HCT116 (cell line): ENCODE results near the gene FFAR1. TPM values are rescaled to one million over a fixed set of nuclear protein-coding genes. Genes with fewer than 3 reads are reported as not detected.

Experiments
- ATAC-seq: fragments of 200-7000 bp; cut with Tn5 transposase; 2 replicates; pipeline ENCODE4 v1.9.1; 2020; ENCODE audit warnings: mild to moderate bottlenecking, moderate library complexity
- BruUV-seq: library from RNA; stranded (reverse); fragments of 400-500 nt; replicated peaks from 2 replicates; lab custom pipeline; 2021; lab: Mats Ljungman, UMichigan
- CTCF ChIA-PET: fragments of 300-600 bp; sonication (Branson Sonifier 250); formaldehyde crosslinking; loops from one replicate; lab custom pipeline; 2021; ENCODE audit warnings: antibody characterized with exemption; lab: Charles Lee
- POLR2A ChIA-PET: fragments of 300-600, 350-600 bp; sonication (Branson Sonifier 250); formaldehyde crosslinking; loops from one replicate; lab custom pipeline; 2021; ENCODE audit warnings: antibody characterized with exemption; lab: Charles Lee
- RAD21 ChIA-PET, 2 experiments: fragments of 300-600 bp; sonication (Branson Sonifier 250); formaldehyde crosslinking; loops; one replicate each; lab custom pipeline; 2023; ENCODE audit warnings: low total read pairs in 2 of 2; ENCODE audit not compliant: uncharacterized antibody in 2 of 2, unreplicated experiment in 2 of 2, low non-redundant PET in 1 of 2; lab: Charles Lee
- DNase-seq: peaks from one replicate; pipeline ENCODE4 v3.0.0-alpha.2; 2010; ENCODE audit warnings: low read depth, low spot score
- H2AFZ ChIP-seq: fragments of 200-600 bp; shearing (Covaris generic), sonication (generic); 2 replicates; pipeline ENCODE4 v1.6.1; 2017; ENCODE audit warnings: low read depth, mixed run types, mixed read lengths, antibody characterized with exemption, low read length; ENCODE audit not compliant: poor library complexity, severe bottlenecking
- H3K27ac ChIP-seq: 2 replicates; pipeline ENCODE4 v1.5.1; 2012; ENCODE audit warnings: low read depth, low read length
- H3K27me3 ChIP-seq: fragments of 200-600 bp; sonication (generic); 2 replicates; pipeline ENCODE4 v1.6.1; 2016; ENCODE audit warnings: mixed run types, low read length, mixed read lengths; ENCODE audit not compliant: insufficient read depth
- H3K36me3 ChIP-seq, 2 experiments: fragments of 200-500 bp in 1 of 2; fragments of 200-600 bp in 1 of 2; sonication (Bioruptor generic) in 1 of 2; sonication (generic) in 1 of 2; 2 replicates each; pipeline versions ENCODE4 v1.5.1 to v1.6.1; 2014 to 2016; ENCODE audit warnings: low read length in 2 of 2, inconsistent platforms in 1 of 2, mixed read lengths in 1 of 2, mixed run types in 1 of 2; ENCODE audit not compliant: insufficient read depth in 2 of 2, control insufficient read depth in 1 of 2
- H3K4me1 ChIP-seq, 2 experiments: fragments of 200-600 bp in 1 of 2; sonication (generic) in 1 of 2; 2 replicates each; pipeline versions ENCODE4 v1.5.1 to v1.6.1; 2012 to 2017; ENCODE audit warnings: low read length in 2 of 2, inconsistent platforms in 1 of 2, mild to moderate bottlenecking in 1 of 2, mixed read lengths in 1 of 2, mixed run types in 1 of 2, moderate library complexity in 1 of 2; ENCODE audit not compliant: insufficient read depth in 2 of 2, control insufficient read depth in 1 of 2
- H3K4me2 ChIP-seq: fragments of 200-600 bp; sonication (generic); 2 replicates; pipeline ENCODE4 v1.6.1; 2017; ENCODE audit warnings: mixed run types, low read length, mixed read lengths
- H3K4me3 ChIP-seq, 2 experiments: fragments of 200-600 bp in 1 of 2; sonication (generic) in 1 of 2; replicated peaks in 1 of 2; 2 replicates each; pipeline ENCODE4 v1.5.1; 2011 to 2016; ENCODE audit warnings: low read length in 2 of 2, control low read depth in 1 of 2, low read depth in 1 of 2, mild to moderate bottlenecking in 1 of 2, mixed read lengths in 1 of 2, mixed run types in 1 of 2
- H3K79me2 ChIP-seq: fragments of 200-600 bp; sonication (generic); 2 replicates; pipeline ENCODE4 v1.6.1; 2017; ENCODE audit warnings: mild to moderate bottlenecking, mixed run types, low read length, moderate library complexity, mixed read lengths; ENCODE audit not compliant: insufficient read depth
- H3K9ac ChIP-seq: fragments of 200-600 bp; sonication (generic); 2 replicates; pipeline ENCODE4 v1.6.1; 2016; ENCODE audit warnings: low read length, mixed read lengths
- H3K9me2 ChIP-seq: fragments of 200-600 bp; sonication (generic), shearing (Covaris generic); 2 replicates; pipeline ENCODE4 v1.6.1; 2017; ENCODE audit warnings: mixed run types, mild to moderate bottlenecking, moderate library complexity; ENCODE audit not compliant: insufficient read depth
- H3K9me3 ChIP-seq, 2 experiments: fragments of 200-500 bp in 1 of 2; fragments of 200-600 bp in 1 of 2; sonication (Bioruptor generic) in 1 of 2; sonication (generic) in 1 of 2; 2 replicates each; pipeline ENCODE4 v1.6.1; 2014 to 2017; ENCODE audit warnings: low read length in 2 of 2, mixed read lengths in 2 of 2, inconsistent platforms in 1 of 2, low read depth in 1 of 2, mild to moderate bottlenecking in 1 of 2, mixed run types in 1 of 2, moderate library complexity in 1 of 2; ENCODE audit not compliant: control insufficient read depth in 1 of 2, insufficient read depth in 1 of 2
- H4K20me1 ChIP-seq: fragments of 200-600 bp; sonication (generic), shearing (Covaris generic); 2 replicates; pipeline ENCODE4 v1.6.1; 2017; ENCODE audit warnings: mixed run types, mild to moderate bottlenecking, moderate library complexity; ENCODE audit not compliant: insufficient read depth
- CEBPB ChIP-seq: IDR thresholded peaks from 2 replicates; pipeline ENCODE4 v1.6.1; 2012; ENCODE audit warnings: low read depth
- JUND ChIP-seq: IDR thresholded peaks from 2 replicates; pipeline ENCODE4 v1.6.1; 2012
- SP1 ChIP-seq: IDR thresholded peaks from 2 replicates; pipeline ENCODE4 v1.6.1; 2012; ENCODE audit warnings: low read depth
- ZNF274 ChIP-seq: fragments of 200-500 bp; sonication (Bioruptor generic); IDR thresholded peaks from 2 replicates; pipeline ENCODE4 v1.6.1; 2014; ENCODE audit warnings: mild to moderate bottlenecking, low read depth, low read length, inconsistent platforms
- intact Hi-C: fragments of 100-400 bp; cut with micrococcal nuclease; formaldehyde crosslinking; loops from 2 replicates; pipeline ENCODE4 v1.10.0; 2022
- total RNA-seq: library from RNA; stranded (reverse); gene quantifications from one replicate; pipeline ENCODE4 v1.2.1, GENCODE V29; 2021; ENCODE audit not compliant: unreplicated experiment
- TF ChIP-seq, protein P1 (sequence below): IDR thresholded peaks from 2 replicates; pipeline ENCODE4 v1.6.1; 2012
- TF ChIP-seq, protein P2 (sequence below), 3 experiments: fragments of 200-600 bp in 1 of 3; sonication (generic) in 1 of 3; IDR thresholded peaks in 2 of 3; conservative IDR thresholded peaks in 1 of 3; 2 replicates each; pipeline ENCODE4 v1.5.1; 2012 to 2017; ENCODE audit warnings: low read depth in 2 of 3, low read length in 2 of 3, antibody characterized with exemption in 1 of 3, borderline replicate concordance in 1 of 3, control low read depth in 1 of 3, mild to moderate bottlenecking in 1 of 3, mixed read lengths in 1 of 3, mixed run types in 1 of 3, moderate library complexity in 1 of 3; ENCODE audit not compliant: insufficient read depth in 1 of 3
- TF ChIP-seq, protein P3 (sequence below): IDR thresholded peaks from 2 replicates; pipeline ENCODE4 v1.6.1; 2012

The FFAR1 gene
- total RNA-seq, 1 experiment from 2014 or later: not detected

DNA sequence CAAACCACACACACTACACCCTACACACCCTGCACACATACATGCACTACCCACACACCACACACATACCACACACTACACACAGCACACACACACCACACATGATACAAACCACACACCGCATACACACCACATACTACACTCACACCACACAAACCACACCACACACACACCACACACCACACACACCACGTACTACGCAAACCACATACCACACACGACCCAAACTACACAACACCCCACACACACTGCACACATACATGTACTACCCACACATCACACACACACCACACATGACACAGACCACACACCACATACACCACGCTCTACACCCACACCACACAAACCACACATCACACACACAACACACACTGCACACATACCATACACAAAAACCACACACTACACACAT lies 49.1 kb upstream of the FFAR1 start:
- peaks cover 0 to 6% of the 10 kb centered on the region in 2 experiments; a peak in 1 of 4 replicates for H3K9me3 ChIP-seq
- H3K4me3 ChIP-seq: no peak overlapping the region
- H3K9ac ChIP-seq: no peak overlapping the region
- H3K27me3 ChIP-seq: no peaks in the 10 kb centered on the region
- H3K27ac ChIP-seq: no peak overlapping the region; the same call in 1 of the 2 replicates
- RAD21 ChIA-PET: no interaction called here
- intact Hi-C loops: no loop called here
- no TSS peak for BruUV-seq
- no peaks in the 10 kb centered on the region for H3K9me2 ChIP-seq
- TF ChIP-seq, protein P1, sequence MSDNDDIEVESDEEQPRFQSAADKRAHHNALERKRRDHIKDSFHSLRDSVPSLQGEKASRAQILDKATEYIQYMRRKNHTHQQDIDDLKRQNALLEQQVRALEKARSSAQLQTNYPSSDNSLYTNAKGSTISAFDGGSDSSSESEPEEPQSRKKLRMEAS: no peak
- TF ChIP-seq, protein P2, sequence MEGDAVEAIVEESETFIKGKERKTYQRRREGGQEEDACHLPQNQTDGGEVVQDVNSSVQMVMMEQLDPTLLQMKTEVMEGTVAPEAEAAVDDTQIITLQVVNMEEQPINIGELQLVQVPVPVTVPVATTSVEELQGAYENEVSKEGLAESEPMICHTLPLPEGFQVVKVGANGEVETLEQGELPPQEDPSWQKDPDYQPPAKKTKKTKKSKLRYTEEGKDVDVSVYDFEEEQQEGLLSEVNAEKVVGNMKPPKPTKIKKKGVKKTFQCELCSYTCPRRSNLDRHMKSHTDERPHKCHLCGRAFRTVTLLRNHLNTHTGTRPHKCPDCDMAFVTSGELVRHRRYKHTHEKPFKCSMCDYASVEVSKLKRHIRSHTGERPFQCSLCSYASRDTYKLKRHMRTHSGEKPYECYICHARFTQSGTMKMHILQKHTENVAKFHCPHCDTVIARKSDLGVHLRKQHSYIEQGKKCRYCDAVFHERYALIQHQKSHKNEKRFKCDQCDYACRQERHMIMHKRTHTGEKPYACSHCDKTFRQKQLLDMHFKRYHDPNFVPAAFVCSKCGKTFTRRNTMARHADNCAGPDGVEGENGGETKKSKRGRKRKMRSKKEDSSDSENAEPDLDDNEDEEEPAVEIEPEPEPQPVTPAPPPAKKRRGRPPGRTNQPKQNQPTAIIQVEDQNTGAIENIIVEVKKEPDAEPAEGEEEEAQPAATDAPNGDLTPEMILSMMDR (IDR thresholded peaks at IDR 0.05 in 2 of 3, conservative IDR thresholded peaks at IDR 0.05 in 1 of 3; ENCODE audit: borderline replicate concordance in 1 of 3, insufficient read depth in 1 of 3, low read depth in 2 of 3, low read length in 2 of 3): no peak
- TF ChIP-seq SP1: no peak
- TF ChIP-seq, protein P3, sequence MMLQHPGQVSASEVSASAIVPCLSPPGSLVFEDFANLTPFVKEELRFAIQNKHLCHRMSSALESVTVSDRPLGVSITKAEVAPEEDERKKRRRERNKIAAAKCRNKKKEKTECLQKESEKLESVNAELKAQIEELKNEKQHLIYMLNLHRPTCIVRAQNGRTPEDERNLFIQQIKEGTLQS: no peak
- TF ChIP-seq CEBPB: no peak
- TF ChIP-seq JUND: no peak
- no peak for TF ChIP-seq ZNF274
- H4K20me1 ChIP-seq: no peaks in the 10 kb centered on the region
- POLR2A ChIA-PET: no interaction called here
- ATAC-seq: no peak
- CTCF ChIA-PET: no interaction called here
- H3K79me2 ChIP-seq: no peaks in the 10 kb centered on the region
- H3K36me3 ChIP-seq: no peaks in the 10 kb centered on the region
- no peak for DNase-seq
- no peak overlapping the region for H2AFZ ChIP-seq
- H3K4me1 ChIP-seq: no peaks in the 10 kb centered on the region
- no peak overlapping the region for H3K4me2 ChIP-seq
